ENCODE data around the gene DIPK1B. TPM values are rescaled to one million over a fixed set of nuclear protein-coding genes. Genes with fewer than 3 reads are reported as not detected.

Gene DIPK1B
- total and polyA plus RNA-seq, 2 donors (not counting 3 experiments of a cell fraction or from before 2014, with no cell fraction given): 253 to 441 TPM

- intact Hi-C loops (cut with micrococcal nuclease) (no loop called here), dilution Hi-C loops (cut with MboI; ENCODE audit: extremely low pct_ligation_motif_present, low sequenced_read_pairs) (no loop called here)
- no peak overlapping the region for H3K4me3 ChIP-seq (replicated peaks in 1 of 3; ENCODE audit: insufficient read depth in 1 of 3, low read depth in 1 of 3, low read length in 3 of 3)
- ChIA-PET CTCF (interaction anchor here (2.3 kb wide), 1 partner anchor 11 kb away, joined by 7 read pairs; no protein-coding TSS in a partner anchor), POLR2A (no interaction called here)
- H3K9me1 ChIP-seq (replicated peaks; ENCODE audit: control insufficient read depth, extremely low read depth, insufficient read depth, low read length): no peaks in the 10 kb centered on the region
- H3K4me1 ChIP-seq (ENCODE audit: control insufficient read depth, extremely low read depth, insufficient read depth, low read length): no peaks in the 10 kb centered on the region
- no peak overlapping the region for H3K4me2 ChIP-seq (ENCODE audit: insufficient read depth, low read length)
- H3K9me3 ChIP-seq (replicated peaks; ENCODE audit: control insufficient read depth, insufficient read depth, low read length): no peaks in the 10 kb centered on the region
- no peak overlapping the region for H3K9ac ChIP-seq (replicated peaks; ENCODE audit: extremely low read depth, insufficient read depth, low read length)
- no peak overlapping the region for H3K27ac ChIP-seq (ENCODE audit: insufficient read depth, low read depth, low read length)
- no peak for FAIRE-seq
- H3K27me3 ChIP-seq (ENCODE audit: control insufficient read depth in 2 of 2, insufficient read depth in 2 of 2, low read length in 2 of 2): peaks cover 3 to 5% of the 10 kb centered on the region in 2 experiments
- TF ChIP-seq CTCF (IDR thresholded peaks at IDR 0.05; ENCODE audit: extremely low read depth in 1 of 2, insufficient read depth in 1 of 2, low read depth in 1 of 2, low read length in 2 of 2) (no peak), POLR2A (IDR thresholded peaks at IDR 0.05; ENCODE audit: low read depth, low read length) (no peak), GATA2 (IDR thresholded peaks at IDR 0.05; ENCODE audit: insufficient read depth, insufficient read length, low read depth, low read length) (no peak), MAX (IDR thresholded peaks at IDR 0.05; ENCODE audit: insufficient read depth, insufficient read length) (no peak), EZH2 (IDR thresholded peaks at IDR 0.05; ENCODE audit: borderline replicate concordance, low read depth, low read length, severe bottlenecking) (no peak), FOS (IDR thresholded peaks at IDR 0.05; ENCODE audit: borderline replicate concordance, insufficient read depth, low read length) (no peak), MYC (IDR thresholded peaks at IDR 0.05; ENCODE audit: low read depth, low read length) (no peak), POLR2AphosphoS5 (IDR thresholded peaks at IDR 0.05; ENCODE audit: insufficient read depth, low read depth, low read length) (no peak), JUN (IDR thresholded peaks at IDR 0.05; ENCODE audit: borderline replicate concordance, insufficient read depth, insufficient read length, low read depth) (no peak)
- no peaks in the 10 kb centered on the region for H3K36me3 ChIP-seq (ENCODE audit: control insufficient read depth in 2 of 2, extremely low read depth in 1 of 2, insufficient read depth in 2 of 2, low read length in 2 of 2)
- no peak overlapping the region for H2AFZ ChIP-seq (ENCODE audit: low read depth, low read length)
- no peaks in the 10 kb centered on the region for H4K20me1 ChIP-seq (replicated peaks; ENCODE audit: control insufficient read depth, extremely low read depth, insufficient read depth, low read length)
- DNase-seq (ENCODE audit: low read depth, low spot score): no peak
- no TSS peak for BruUV-seq (replicated peaks)
- no peaks in the 10 kb centered on the region for H3K79me2 ChIP-seq (ENCODE audit: control insufficient read depth, insufficient read depth, low read length)
These were observed 36.6 kb downstream of the DIPK1B start for GRCh38 chr9:136748666-136749611.
